Testis (tissue), 3 donors: Measurements from ENCODE around the gene HDAC8. TPM values are rescaled to one million over a fixed set of nuclear protein-coding genes. Genes with fewer than 3 reads are reported as not detected.
"Not testable (repeated sequence)": the region's sequence is repeated elsewhere in the genome, so short reads cannot be mapped to it uniquely, and the experiment has no call there.

Experiments used
- DNase-seq: peaks from one replicate; pipeline ENCODE4 v3.0.0-alpha.2; 2019
- H3K27ac ChIP-seq, 2 donors: fragments of 200-600 bp; sonication (generic); one replicate each; pipeline ENCODE4 v1.5.1; 2019
- H3K27me3 ChIP-seq: fragments of 200-600 bp; sonication (generic); one replicate; pipeline ENCODE4 v1.5.1; 2019
- H3K36me3 ChIP-seq: fragments of 200-600 bp; sonication (generic); one replicate; pipeline ENCODE4 v1.5.1; 2017; ENCODE audit warnings: low read depth; ENCODE audit errors: missing control alignments
- H3K4me1 ChIP-seq: fragments of 200-600 bp; sonication (generic); one replicate; pipeline ENCODE4 v1.5.1; 2019
- H3K4me3 ChIP-seq, 2 donors: fragments of 200-600 bp; sonication (generic); one replicate each; pipeline ENCODE4 v1.5.1; 2017 to 2019
- H3K9me3 ChIP-seq: fragments of 200-600 bp; sonication (generic); one replicate; pipeline ENCODE4 v1.5.1; 2017
- POLR2A ChIP-seq: fragments of 450-650 bp; IDR thresholded peaks from one replicate; pipeline ENCODE4 v1.6.1; 2017; ENCODE audit warnings: antibody characterized with exemption, mild to moderate bottlenecking, moderate library complexity
- WGBS, 2 donors: methylation state at CpG; one replicate each; pipeline ENCODE4 v1.1.5; 2018; 5-methylcytosine and 5-hydroxymethylcytosine counted together
- intact Hi-C: fragments of 100-400 bp; cut with DNase I; formaldehyde crosslinking; loops from one replicate; pipeline ENCODE4 v1.15.1; 2023; ENCODE audit warnings: low total_unique reads
- polyA plus RNA-seq: library from polyadenylated mRNA; stranded (reverse); fragments of 350-450 nt; fragmentation: Illumina TruSeq; extraction: RNeasy Lipid Tissue Mini Kit (QIAGEN cat#74804); gene quantifications from one replicate; pipeline ENCODE4 v1.2.3, GENCODE V29; 2014; ENCODE audit warnings: low read depth, low replicate concordance; ENCODE audit not compliant: insufficient read depth
- total RNA-seq, 2 donors: library from RNA; depleted of rRNA; stranded (reverse); fragments of >200 nt; gene quantifications; one replicate each; pipeline ENCODE4 v1.2.3, GENCODE V29; 2016
- TF ChIP-seq, protein P1 (sequence below), 3 experiments: fragments of 450-650 bp in 2 of 3; fragments of 200-600 bp in 1 of 3; sonication (generic) in 1 of 3; IDR thresholded peaks; one replicate each; pipeline ENCODE4 v1.5.1; 2016 to 2019; ENCODE audit warnings: antibody characterized with exemption in 3 of 3, mild to moderate bottlenecking in 2 of 3, moderate library complexity in 1 of 3

The HDAC8 gene
- total and polyA plus RNA-seq, 3 donors from 2014 or later, result 8.3 to 30.3 (median 25.2) TPM

DNA sequence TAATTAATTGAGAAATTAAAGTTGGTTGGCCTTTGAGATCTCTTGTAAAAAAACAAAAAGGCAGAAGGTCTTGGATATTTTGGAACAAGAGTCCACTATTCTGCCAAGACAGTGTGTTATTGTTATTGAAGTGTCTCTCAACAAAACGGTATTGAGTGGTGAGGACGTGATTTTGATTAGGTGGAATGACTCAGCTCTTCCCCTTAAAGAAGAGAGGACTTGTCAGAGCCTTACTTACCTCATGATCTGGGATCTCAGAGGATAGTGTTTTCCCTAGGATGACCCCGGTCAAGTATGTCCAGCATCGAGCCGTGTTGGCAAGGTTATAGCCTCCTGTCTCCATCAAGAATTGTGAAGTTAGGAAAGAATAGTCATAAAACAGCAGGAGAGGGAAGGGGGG, 110.9 kb downstream of the HDAC8 start:
- Histone ChIP-seq H3K4me1 (no peaks in the 10 kb centered on the region), H3K27ac (no peak overlapping the region), H3K36me3 (no peaks in the 10 kb centered on the region), H3K9me3 (no peaks in the 10 kb centered on the region), H3K27me3 (no peaks in the 10 kb centered on the region), H3K4me3 (no peak overlapping the region)
- 59 to 83% methylated on average over 5 of the region's 5 CpGs for WGBS, 2 donors
- peak; percentile 11 for DNase-seq
- no peak for TF ChIP-seq POLR2A
- TF ChIP-seq, protein P1, sequence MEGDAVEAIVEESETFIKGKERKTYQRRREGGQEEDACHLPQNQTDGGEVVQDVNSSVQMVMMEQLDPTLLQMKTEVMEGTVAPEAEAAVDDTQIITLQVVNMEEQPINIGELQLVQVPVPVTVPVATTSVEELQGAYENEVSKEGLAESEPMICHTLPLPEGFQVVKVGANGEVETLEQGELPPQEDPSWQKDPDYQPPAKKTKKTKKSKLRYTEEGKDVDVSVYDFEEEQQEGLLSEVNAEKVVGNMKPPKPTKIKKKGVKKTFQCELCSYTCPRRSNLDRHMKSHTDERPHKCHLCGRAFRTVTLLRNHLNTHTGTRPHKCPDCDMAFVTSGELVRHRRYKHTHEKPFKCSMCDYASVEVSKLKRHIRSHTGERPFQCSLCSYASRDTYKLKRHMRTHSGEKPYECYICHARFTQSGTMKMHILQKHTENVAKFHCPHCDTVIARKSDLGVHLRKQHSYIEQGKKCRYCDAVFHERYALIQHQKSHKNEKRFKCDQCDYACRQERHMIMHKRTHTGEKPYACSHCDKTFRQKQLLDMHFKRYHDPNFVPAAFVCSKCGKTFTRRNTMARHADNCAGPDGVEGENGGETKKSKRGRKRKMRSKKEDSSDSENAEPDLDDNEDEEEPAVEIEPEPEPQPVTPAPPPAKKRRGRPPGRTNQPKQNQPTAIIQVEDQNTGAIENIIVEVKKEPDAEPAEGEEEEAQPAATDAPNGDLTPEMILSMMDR (IDR thresholded peaks at IDR 0.05), result no peak
- intact Hi-C loops, result no loop called here

DNA sequence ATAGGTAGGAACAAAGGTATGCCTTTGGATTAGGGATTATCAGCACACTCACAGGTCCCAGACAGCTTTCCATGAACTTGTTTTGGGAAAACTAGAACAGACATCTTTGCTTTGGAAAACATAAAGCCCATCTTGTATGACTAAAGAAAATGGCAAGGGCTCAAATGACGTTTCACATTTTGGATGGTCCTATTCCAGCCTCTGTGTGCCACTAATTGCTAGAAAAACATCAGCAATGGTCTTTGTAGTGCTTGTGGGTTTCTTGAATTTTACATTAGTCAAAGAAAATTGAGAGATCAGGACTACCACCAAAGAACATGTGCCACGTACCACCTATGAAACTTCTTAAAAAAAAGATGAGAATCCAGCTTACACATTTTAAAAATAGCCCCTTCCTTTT, 111.4 kb downstream of the HDAC8 start:
- no peak overlapping the region for H3K4me3 ChIP-seq
- DNase-seq, result no peak

DNA sequence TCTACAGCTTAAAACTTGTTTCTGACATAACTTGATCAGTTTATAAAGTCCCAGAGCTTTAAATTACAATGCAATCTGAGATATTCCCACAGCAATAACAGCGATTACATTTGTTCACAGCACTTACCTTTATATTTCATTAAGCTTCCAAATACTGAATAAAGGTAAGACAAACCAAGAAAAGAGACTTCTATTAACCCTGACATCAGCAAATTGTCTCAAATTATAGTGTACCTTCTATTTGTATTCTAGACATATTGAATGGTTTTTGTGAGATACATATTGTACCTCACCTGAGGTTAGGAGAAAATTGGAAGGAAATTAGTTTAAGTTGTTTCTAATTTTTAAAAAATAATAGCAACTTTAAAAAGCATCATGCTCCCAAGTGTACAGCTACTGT, 111.9 kb downstream of the HDAC8 start:
- H3K27me3 ChIP-seq, result no peaks in the 10 kb centered on the region
- H3K4me3 ChIP-seq, result no peak overlapping the region
- intact Hi-C loops, result no loop called here
- DNase-seq, result no peak
- TF ChIP-seq, protein P1 (IDR thresholded peaks at IDR 0.05), result no peak
- TF ChIP-seq POLR2A, result no peak
- H3K27ac ChIP-seq, result no peak overlapping the region
- H3K36me3 ChIP-seq, result no peaks in the 10 kb centered on the region
- no peaks in the 10 kb centered on the region for H3K4me1 ChIP-seq
- H3K9me3 ChIP-seq, result no peaks in the 10 kb centered on the region
- WGBS, 2 donors, result 87 to 100% methylated on average over 1 of the region's 1 CpG

More for the DNA sequence above, 111.4 kb downstream of the HDAC8 start:
- TF ChIP-seq POLR2A, result no peak
- TF ChIP-seq, protein P1 (IDR thresholded peaks at IDR 0.05), result no peak
- no peaks in the 10 kb centered on the region for H3K4me1 ChIP-seq
- no peaks in the 10 kb centered on the region for H3K9me3 ChIP-seq
- H3K27me3 ChIP-seq, result no peaks in the 10 kb centered on the region
- intact Hi-C loops, result no loop called here
- no peak overlapping the region for H3K27ac ChIP-seq
- 83 to 91% methylated on average over 2 of the region's 2 CpGs for WGBS, 2 donors
- no peaks in the 10 kb centered on the region for H3K36me3 ChIP-seq

DNA sequence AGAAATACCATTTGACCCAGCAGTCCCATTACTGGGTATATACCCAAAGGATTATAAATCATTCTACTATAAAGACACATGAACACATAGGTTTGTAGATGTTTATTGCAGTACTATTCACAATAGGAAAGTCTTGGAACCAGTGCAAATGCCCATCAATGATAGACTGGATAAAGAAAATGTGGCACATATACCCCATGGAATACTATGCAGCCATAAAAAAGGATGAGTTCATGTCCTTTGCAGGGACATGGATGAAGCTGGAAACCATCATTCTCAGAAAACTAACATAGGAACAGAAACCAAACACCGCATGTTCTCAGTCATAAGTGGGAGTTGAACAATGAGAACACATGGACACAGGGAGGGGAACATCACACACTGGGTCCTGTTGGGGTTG, 123.6 kb downstream of the HDAC8 start:
- H3K36me3 ChIP-seq, H3K4me3 ChIP-seq, H3K27ac ChIP-seq, H3K27me3 ChIP-seq, H3K4me1 ChIP-seq, DNase-seq, H3K9me3 ChIP-seq, intact Hi-C loops: not testable (repeated sequence)
- WGBS, 2 donors, result 85 to 100% methylated on average over 1 of the region's 1 CpG

DNA sequence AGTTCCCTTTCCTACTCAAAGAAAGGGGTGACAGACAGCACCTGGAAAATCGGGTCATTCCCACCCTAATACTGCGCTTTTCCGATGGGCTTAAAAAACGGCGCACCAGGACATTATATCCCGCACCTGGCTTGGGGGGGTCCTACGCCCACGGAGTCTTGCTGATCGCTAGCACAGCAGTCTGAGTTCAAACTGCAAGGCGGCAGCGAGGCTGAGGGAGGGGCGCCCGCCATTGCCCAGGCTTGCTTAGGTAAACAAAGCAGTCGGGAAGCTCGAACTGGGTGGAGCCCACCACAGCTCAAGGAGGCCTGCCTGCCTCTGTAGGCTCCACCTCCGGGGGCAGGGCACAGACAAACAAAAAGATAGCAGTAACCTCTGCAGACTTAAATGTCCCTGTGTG, 131.9 kb downstream of the HDAC8 start:
- H3K27ac ChIP-seq, intact Hi-C loops, DNase-seq, H3K36me3 ChIP-seq, H3K4me3 ChIP-seq, H3K9me3 ChIP-seq, H3K4me1 ChIP-seq, H3K27me3 ChIP-seq: not testable (repeated sequence)
- WGBS, 2 donors, result 92 to 93% methylated on average over 3 to 15 of the region's 16 CpGs

DNA sequence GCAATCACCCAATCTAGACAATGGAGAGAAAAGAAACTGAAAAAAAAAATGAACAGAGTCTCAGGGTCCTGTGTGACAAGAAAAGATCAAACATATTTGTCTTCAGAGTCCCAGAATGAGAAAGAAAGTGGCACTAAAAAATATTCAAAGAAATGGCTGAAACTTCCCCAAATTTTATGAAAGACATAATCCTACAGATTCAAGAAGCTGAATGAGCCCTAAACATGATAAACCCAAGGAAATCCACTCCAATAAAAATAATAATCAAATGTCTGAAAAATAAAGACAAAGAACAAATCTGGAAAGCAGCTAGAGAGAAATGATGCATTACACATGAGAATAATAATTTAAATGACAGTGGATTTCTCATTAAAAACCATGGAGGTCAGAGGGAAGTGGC, 136.6 kb downstream of the HDAC8 start:
- Histone ChIP-seq H3K36me3 (no peaks in the 10 kb centered on the region), H3K9me3 (no peaks in the 10 kb centered on the region), H3K4me3 (no peak overlapping the region), H3K27me3 (no peaks in the 10 kb centered on the region), H3K4me1 (no peaks in the 10 kb centered on the region), H3K27ac (no peak overlapping the region)
- no peak for DNase-seq
- no peak for TF ChIP-seq POLR2A
- TF ChIP-seq, protein P1 (IDR thresholded peaks at IDR 0.05), result no peak
- intact Hi-C loops, result no loop called here
